Measurements from ENCODE around the gene CSH1. TPM values are rescaled to one million over a fixed set of nuclear protein-coding genes. Genes with fewer than 3 reads are reported as not detected.
"Not testable (repeated sequence)": the region's sequence is repeated elsewhere in the genome, so short reads cannot be mapped to it uniquely, and the experiment has no call there.

Gene CSH1
- total and polyA plus RNA-seq, 2 experiments from 2014 or later: 0.68 TPM; not detected in 1

DNA sequence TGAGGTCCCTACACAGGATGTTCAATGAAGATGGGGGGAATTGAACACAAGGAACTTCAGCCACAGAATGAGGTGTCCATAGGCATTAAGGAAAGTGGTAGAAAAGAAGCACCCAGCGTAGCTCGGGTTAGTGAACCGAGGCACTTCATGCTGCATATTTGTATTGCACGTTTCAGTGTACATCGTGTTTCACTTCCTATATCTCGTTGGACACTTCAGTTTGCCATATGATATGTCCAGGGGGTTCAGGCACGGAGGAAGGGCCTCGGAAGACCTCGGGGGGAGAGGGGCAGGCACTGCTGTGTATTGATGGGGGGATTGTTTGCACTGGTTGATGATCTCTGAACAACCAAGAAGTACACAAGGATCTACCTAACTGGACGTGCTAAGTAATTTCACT, 19.4 kb upstream of the CSH1 start:
- H3K9me2 ChIP-seq (ENCODE audit: insufficient read depth); H2AFZ ChIP-seq; H3K4me3 Mint-ChIP-seq; H3K4me1 ChIP-seq (ENCODE audit: insufficient read depth); H3K4me3 ChIP-seq; H3K27me3 ChIP-seq (ENCODE audit: insufficient read depth); DNase-seq (ENCODE audit: low spot score); H3F3A ChIP-seq (replicated peaks; ENCODE audit: low read depth); ATAC-seq; H3K27ac ChIP-seq (ENCODE audit: low read depth); H3K27ac Mint-ChIP-seq; H3K36me3 ChIP-seq (ENCODE audit: insufficient read depth); H3K9me3 Mint-ChIP-seq; H3K36me3 Mint-ChIP-seq (ENCODE audit: low read depth); H4K20me1 ChIP-seq (replicated peaks; ENCODE audit: insufficient read depth); H3K79me2 ChIP-seq (replicated peaks; ENCODE audit: insufficient read depth); H3K4me2 ChIP-seq: not testable (repeated sequence)
- peaks cover 30% of the 10 kb centered on the region for H3K4me1 Mint-ChIP-seq
- H3K27me3 Mint-ChIP-seq (ENCODE audit: insufficient read depth, low read depth, poor library complexity): peaks cover 25% of the 10 kb centered on the region

DNA sequence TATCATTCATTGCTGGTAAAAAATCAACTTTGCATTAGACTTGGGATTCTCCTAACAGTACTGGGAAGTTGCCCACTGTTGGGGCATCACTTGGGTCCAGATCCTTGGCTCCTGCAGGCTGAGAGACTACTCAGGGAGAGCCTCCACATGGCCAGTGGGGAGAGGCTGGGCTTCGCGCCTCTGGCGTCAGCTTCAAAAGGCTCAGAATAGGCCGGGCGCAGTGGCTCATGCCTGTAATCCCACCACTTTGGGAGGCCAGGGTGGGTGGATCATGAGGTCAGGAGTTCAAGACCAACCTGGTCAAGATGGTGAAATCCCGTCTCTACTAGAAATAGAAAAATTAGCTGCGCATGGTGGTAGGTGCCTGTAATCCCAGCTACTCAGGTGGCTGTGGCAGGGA, 18.1 kb upstream of the CSH1 start:
- Histone ChIP-seq H4K20me1 (replicated peaks; ENCODE audit: insufficient read depth) (no peaks in the 10 kb centered on the region), H3K4me3 (no peak overlapping the region), H3K79me2 (replicated peaks; ENCODE audit: insufficient read depth) (no peaks in the 10 kb centered on the region), H3K27ac (ENCODE audit: low read depth) (no peak overlapping the region), H3K9me2 (ENCODE audit: insufficient read depth) (no peaks in the 10 kb centered on the region), H3K4me2 (no peak overlapping the region), H3K27me3 (ENCODE audit: insufficient read depth) (no peaks in the 10 kb centered on the region), H3K4me1 (ENCODE audit: insufficient read depth) (peaks cover 2% of the 10 kb centered on the region; the same call in 1 of the 2 replicates), H2AFZ (no peak overlapping the region), H3K36me3 (ENCODE audit: insufficient read depth) (no peaks in the 10 kb centered on the region), H3F3A (replicated peaks; ENCODE audit: low read depth) (no peaks in the 10 kb centered on the region)
- Mint-ChIP-seq H3K9me3 (no peaks in the 10 kb centered on the region), H3K27ac (no peak overlapping the region), H3K4me1 (peaks cover 29% of the 10 kb centered on the region), H3K36me3 (ENCODE audit: low read depth) (no peaks in the 10 kb centered on the region), H3K27me3 (ENCODE audit: insufficient read depth, low read depth, poor library complexity) (peaks cover 21% of the 10 kb centered on the region), H3K4me3 (no peak overlapping the region)
- no peak for ATAC-seq
- no peak for DNase-seq (ENCODE audit: low spot score)
- TF ChIP-seq, protein P1, sequence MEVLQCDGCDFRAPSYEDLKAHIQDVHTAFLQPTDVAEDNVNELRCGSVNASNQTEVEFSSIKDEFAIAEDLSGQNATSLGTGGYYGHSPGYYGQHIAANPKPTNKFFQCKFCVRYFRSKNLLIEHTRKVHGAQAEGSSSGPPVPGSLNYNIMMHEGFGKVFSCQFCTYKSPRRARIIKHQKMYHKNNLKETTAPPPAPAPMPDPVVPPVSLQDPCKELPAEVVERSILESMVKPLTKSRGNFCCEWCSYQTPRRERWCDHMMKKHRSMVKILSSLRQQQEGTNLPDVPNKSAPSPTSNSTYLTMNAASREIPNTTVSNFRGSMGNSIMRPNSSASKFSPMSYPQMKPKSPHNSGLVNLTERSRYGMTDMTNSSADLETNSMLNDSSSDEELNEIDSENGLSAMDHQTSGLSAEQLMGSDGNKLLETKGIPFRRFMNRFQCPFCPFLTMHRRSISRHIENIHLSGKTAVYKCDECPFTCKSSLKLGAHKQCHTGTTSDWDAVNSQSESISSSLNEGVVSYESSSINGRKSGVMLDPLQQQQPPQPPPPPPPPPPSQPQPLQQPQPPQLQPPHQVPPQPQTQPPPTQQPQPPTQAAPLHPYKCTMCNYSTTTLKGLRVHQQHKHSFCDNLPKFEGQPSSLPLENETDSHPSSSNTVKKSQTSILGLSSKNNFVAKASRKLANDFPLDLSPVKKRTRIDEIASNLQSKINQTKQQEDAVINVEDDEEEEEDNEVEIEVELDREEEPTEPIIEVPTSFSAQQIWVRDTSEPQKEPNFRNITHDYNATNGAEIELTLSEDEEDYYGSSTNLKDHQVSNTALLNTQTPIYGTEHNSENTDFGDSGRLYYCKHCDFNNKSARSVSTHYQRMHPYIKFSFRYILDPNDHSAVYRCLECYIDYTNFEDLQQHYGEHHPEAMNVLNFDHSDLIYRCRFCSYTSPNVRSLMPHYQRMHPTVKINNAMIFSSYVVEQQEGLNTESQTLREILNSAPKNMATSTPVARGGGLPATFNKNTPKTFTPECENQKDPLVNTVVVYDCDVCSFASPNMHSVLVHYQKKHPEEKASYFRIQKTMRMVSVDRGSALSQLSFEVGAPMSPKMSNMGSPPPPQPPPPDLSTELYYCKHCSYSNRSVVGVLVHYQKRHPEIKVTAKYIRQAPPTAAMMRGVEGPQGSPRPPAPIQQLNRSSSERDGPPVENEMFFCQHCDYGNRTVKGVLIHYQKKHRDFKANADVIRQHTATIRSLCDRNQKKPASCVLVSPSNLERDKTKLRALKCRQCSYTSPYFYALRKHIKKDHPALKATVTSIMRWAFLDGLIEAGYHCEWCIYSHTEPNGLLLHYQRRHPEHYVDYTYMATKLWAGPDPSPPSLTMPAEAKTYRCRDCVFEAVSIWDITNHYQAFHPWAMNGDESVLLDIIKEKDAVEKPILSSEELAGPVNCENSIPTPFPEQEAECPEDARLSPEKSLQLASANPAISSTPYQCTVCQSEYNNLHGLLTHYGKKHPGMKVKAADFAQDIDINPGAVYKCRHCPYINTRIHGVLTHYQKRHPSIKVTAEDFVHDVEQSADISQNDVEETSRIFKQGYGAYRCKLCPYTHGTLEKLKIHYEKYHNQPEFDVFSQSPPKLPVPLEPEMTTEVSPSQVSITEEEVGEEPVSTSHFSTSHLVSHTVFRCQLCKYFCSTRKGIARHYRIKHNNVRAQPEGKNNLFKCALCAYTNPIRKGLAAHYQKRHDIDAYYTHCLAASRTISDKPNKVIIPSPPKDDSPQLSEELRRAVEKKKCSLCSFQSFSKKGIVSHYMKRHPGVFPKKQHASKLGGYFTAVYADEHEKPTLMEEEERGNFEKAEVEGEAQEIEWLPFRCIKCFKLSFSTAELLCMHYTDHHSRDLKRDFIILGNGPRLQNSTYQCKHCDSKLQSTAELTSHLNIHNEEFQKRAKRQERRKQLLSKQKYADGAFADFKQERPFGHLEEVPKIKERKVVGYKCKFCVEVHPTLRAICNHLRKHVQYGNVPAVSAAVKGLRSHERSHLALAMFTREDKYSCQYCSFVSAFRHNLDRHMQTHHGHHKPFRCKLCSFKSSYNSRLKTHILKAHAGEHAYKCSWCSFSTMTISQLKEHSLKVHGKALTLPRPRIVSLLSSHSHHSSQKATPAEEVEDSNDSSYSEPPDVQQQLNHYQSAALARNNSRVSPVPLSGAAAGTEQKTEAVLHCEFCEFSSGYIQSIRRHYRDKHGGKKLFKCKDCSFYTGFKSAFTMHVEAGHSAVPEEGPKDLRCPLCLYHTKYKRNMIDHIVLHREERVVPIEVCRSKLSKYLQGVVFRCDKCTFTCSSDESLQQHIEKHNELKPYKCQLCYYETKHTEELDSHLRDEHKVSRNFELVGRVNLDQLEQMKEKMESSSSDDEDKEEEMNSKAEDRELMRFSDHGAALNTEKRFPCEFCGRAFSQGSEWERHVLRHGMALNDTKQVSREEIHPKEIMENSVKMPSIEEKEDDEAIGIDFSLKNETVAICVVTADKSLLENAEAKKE (CRISPR knock-in tag; IDR thresholded peaks at IDR 0.05): no peak
- no peak for TF ChIP-seq EZH2 (IDR thresholded peaks at IDR 0.05; ENCODE audit: low read depth, unreplicated experiment)
- TF ChIP-seq ZNF331 (CRISPR knock-in tag; IDR thresholded peaks at IDR 0.05; ENCODE audit: low read depth): no peak
- TF ChIP-seq CREB1 (CRISPR knock-in tag; IDR thresholded peaks at IDR 0.05; ENCODE audit: low read depth): no peak
- no peak for TF ChIP-seq POLR2AphosphoS5 (IDR thresholded peaks at IDR 0.05; ENCODE audit: low read depth)
- TF ChIP-seq, protein P2, sequence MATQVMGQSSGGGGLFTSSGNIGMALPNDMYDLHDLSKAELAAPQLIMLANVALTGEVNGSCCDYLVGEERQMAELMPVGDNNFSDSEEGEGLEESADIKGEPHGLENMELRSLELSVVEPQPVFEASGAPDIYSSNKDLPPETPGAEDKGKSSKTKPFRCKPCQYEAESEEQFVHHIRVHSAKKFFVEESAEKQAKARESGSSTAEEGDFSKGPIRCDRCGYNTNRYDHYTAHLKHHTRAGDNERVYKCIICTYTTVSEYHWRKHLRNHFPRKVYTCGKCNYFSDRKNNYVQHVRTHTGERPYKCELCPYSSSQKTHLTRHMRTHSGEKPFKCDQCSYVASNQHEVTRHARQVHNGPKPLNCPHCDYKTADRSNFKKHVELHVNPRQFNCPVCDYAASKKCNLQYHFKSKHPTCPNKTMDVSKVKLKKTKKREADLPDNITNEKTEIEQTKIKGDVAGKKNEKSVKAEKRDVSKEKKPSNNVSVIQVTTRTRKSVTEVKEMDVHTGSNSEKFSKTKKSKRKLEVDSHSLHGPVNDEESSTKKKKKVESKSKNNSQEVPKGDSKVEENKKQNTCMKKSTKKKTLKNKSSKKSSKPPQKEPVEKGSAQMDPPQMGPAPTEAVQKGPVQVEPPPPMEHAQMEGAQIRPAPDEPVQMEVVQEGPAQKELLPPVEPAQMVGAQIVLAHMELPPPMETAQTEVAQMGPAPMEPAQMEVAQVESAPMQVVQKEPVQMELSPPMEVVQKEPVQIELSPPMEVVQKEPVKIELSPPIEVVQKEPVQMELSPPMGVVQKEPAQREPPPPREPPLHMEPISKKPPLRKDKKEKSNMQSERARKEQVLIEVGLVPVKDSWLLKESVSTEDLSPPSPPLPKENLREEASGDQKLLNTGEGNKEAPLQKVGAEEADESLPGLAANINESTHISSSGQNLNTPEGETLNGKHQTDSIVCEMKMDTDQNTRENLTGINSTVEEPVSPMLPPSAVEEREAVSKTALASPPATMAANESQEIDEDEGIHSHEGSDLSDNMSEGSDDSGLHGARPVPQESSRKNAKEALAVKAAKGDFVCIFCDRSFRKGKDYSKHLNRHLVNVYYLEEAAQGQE (IDR thresholded peaks at IDR 0.05; ENCODE audit: unreplicated experiment): no peak
- TF ChIP-seq, protein P3, sequence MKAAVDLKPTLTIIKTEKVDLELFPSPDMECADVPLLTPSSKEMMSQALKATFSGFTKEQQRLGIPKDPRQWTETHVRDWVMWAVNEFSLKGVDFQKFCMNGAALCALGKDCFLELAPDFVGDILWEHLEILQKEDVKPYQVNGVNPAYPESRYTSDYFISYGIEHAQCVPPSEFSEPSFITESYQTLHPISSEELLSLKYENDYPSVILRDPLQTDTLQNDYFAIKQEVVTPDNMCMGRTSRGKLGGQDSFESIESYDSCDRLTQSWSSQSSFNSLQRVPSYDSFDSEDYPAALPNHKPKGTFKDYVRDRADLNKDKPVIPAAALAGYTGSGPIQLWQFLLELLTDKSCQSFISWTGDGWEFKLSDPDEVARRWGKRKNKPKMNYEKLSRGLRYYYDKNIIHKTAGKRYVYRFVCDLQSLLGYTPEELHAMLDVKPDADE (IDR thresholded peaks at IDR 0.05): no peak
- TF ChIP-seq, protein P4, sequence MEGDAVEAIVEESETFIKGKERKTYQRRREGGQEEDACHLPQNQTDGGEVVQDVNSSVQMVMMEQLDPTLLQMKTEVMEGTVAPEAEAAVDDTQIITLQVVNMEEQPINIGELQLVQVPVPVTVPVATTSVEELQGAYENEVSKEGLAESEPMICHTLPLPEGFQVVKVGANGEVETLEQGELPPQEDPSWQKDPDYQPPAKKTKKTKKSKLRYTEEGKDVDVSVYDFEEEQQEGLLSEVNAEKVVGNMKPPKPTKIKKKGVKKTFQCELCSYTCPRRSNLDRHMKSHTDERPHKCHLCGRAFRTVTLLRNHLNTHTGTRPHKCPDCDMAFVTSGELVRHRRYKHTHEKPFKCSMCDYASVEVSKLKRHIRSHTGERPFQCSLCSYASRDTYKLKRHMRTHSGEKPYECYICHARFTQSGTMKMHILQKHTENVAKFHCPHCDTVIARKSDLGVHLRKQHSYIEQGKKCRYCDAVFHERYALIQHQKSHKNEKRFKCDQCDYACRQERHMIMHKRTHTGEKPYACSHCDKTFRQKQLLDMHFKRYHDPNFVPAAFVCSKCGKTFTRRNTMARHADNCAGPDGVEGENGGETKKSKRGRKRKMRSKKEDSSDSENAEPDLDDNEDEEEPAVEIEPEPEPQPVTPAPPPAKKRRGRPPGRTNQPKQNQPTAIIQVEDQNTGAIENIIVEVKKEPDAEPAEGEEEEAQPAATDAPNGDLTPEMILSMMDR (conservative IDR thresholded peaks at IDR 0.05; ENCODE audit: low read depth in 2 of 2): no peak
- TF ChIP-seq JUNB (IDR thresholded peaks at IDR 0.05; ENCODE audit: unreplicated experiment): no peak
- TF ChIP-seq ZNF114 (CRISPR knock-in tag; IDR thresholded peaks at IDR 0.05): no peak

All from GM23338 (cell line).